RWPE2 (cell line): ENCODE data around the gene RHOB.

Source experiments
- ATAC-seq: fragments of 200-7000 bp; cut with Tn5 transposase; 3 replicates; pipeline ENCODE4 v1.9.1; 2021; ENCODE audit warnings: low read depth
- DNase-seq: peaks from one replicate; pipeline ENCODE4 v3.0.0-alpha.2; 2020; ENCODE audit warnings: low spot score
- H3K27ac ChIP-seq: fragments of 450-650 bp; 2 replicates; pipeline ENCODE4 v1.5.1; 2017; ENCODE audit warnings: mild to moderate bottlenecking; ENCODE audit not compliant: poor library complexity, severe bottlenecking
- H3K27me3 ChIP-seq: fragments of 250-450 bp; sonication (Bioruptor Pico); 2 replicates; pipeline ENCODE4 v1.5.1; 2021; ENCODE audit warnings: mild to moderate bottlenecking, moderate library complexity; ENCODE audit not compliant: insufficient read depth, poor library complexity, severe bottlenecking
- H3K36me3 ChIP-seq: fragments of 250-450 bp; sonication (Bioruptor Pico); 2 replicates; pipeline ENCODE4 v1.5.1; 2020; ENCODE audit warnings: low read depth, mild to moderate bottlenecking, moderate library complexity
- H3K4me1 ChIP-seq: fragments of 250-450 bp; sonication (Bioruptor Pico); 2 replicates; pipeline ENCODE4 v1.5.1; 2021; ENCODE audit warnings: mild to moderate bottlenecking, moderate library complexity; ENCODE audit not compliant: insufficient read depth, poor library complexity, severe bottlenecking
- H3K4me3 ChIP-seq: fragments of 250-450 bp; sonication (Bioruptor Pico); 2 replicates; pipeline ENCODE4 v1.5.1; 2021; ENCODE audit warnings: mild to moderate bottlenecking, moderate library complexity; ENCODE audit not compliant: severe bottlenecking
- H3K9me3 ChIP-seq: fragments of 250-450 bp; sonication (Bioruptor Pico); 2 replicates; pipeline ENCODE4 v1.5.1; 2021; ENCODE audit warnings: mild to moderate bottlenecking, moderate library complexity; ENCODE audit not compliant: severe bottlenecking
- TF ChIP-seq, protein P1 (sequence below): fragments of 450-650 bp; IDR thresholded peaks from one replicate; pipeline ENCODE4 v1.5.1; 2017; ENCODE audit warnings: mild to moderate bottlenecking, moderate library complexity; ENCODE audit not compliant: poor library complexity, severe bottlenecking

RHOB gene

DNA sequence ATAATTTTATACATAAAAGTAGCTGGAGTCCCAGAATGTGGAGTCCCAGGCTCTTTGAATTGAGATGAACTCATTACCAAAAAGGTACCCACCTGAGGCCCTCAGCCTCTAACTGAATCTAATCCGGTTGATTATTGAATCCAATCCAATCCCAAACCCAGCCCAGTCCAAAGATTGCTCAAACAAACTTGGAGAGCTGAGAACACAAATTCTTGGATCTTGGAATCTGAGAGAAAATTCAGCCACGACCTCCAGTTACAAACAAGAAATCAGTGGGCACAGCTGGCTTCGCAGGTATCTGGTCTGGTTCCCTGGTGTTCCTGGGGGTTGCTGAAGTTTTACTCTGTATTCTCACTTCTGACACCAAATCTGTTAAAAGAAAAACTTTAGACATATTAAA lies 28.4 kb upstream of the RHOB start:
- TF ChIP-seq, protein P1, sequence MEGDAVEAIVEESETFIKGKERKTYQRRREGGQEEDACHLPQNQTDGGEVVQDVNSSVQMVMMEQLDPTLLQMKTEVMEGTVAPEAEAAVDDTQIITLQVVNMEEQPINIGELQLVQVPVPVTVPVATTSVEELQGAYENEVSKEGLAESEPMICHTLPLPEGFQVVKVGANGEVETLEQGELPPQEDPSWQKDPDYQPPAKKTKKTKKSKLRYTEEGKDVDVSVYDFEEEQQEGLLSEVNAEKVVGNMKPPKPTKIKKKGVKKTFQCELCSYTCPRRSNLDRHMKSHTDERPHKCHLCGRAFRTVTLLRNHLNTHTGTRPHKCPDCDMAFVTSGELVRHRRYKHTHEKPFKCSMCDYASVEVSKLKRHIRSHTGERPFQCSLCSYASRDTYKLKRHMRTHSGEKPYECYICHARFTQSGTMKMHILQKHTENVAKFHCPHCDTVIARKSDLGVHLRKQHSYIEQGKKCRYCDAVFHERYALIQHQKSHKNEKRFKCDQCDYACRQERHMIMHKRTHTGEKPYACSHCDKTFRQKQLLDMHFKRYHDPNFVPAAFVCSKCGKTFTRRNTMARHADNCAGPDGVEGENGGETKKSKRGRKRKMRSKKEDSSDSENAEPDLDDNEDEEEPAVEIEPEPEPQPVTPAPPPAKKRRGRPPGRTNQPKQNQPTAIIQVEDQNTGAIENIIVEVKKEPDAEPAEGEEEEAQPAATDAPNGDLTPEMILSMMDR: no peak
- Histone ChIP-seq H3K27ac (no peak overlapping the region), H3K27me3 (no peaks in the 10 kb centered on the region), H3K9me3 (no peaks in the 10 kb centered on the region), H3K4me1 (peaks cover 21% of the 10 kb centered on the region), H3K4me3 (no peak overlapping the region), H3K36me3 (no peaks in the 10 kb centered on the region)
- DNase-seq: no peak
- ATAC-seq: no peak

DNA sequence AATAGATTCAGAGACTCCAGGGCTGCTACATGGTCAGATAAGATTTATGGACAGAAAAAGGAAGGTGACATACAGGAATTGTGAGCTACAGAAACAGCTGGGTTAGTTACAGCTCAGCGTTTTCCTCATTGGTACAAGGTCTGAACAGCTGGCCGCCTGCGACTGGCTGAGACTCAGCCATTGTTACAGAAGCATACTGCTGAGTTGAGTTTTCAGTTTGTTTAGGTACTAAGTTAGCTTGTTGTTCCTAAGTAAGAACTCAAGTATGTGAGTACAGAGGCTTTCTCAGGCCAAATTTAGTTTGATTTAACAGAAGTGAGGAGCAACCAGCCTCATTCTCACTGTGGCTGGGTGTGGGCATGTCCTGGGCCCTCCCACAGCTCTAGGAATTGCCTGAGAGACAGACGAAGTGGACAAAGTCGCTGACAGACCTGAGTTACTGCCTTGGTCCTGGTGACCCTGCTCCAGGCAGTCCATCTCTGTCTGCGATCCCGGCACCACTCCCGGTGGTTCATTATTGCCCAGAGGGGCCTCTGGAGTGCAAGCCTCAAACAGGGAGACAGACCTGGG lies 27.8 kb upstream of the RHOB start:
- no peaks in the 10 kb centered on the region for H3K27me3 ChIP-seq
- TF ChIP-seq, protein P1: no peak
- peaks cover 21% of the 10 kb centered on the region for H3K4me1 ChIP-seq
- ATAC-seq (no peak), DNase-seq (no peak)
- no peak overlapping the region for H3K4me3 ChIP-seq
- no peak overlapping the region for H3K27ac ChIP-seq
- H3K9me3 ChIP-seq: no peaks in the 10 kb centered on the region
- no peaks in the 10 kb centered on the region for H3K36me3 ChIP-seq

DNA sequence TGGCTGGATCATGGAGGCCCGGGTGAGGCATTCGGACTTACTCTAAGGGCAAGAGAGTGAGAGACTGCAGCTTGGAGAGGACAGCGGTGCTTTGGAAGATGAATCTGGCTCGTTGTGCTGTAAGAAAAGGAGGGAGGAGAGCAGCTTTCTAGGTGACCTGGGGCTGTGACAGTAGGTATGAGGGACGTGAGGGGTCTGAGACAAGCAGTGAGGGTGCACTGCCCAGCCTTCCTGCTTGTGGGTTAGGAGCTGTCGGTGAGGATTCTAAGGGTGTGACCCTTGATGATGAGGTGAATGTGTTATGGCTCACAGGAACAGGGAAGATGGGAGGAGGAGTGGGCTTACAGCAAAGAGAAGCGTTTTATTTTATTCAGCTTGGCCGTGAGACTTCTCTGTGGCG lies 27.1 kb upstream of the RHOB start:
- H3K4me1 ChIP-seq: peaks cover 28% of the 10 kb centered on the region
- no peaks in the 10 kb centered on the region for H3K9me3 ChIP-seq
- H3K4me3 ChIP-seq: no peak overlapping the region
- TF ChIP-seq, protein P1: no peak
- DNase-seq: no peak
- H3K27me3 ChIP-seq: no peaks in the 10 kb centered on the region
- no peaks in the 10 kb centered on the region for H3K36me3 ChIP-seq
- no peak for ATAC-seq
- H3K27ac ChIP-seq: no peak overlapping the region

DNA sequence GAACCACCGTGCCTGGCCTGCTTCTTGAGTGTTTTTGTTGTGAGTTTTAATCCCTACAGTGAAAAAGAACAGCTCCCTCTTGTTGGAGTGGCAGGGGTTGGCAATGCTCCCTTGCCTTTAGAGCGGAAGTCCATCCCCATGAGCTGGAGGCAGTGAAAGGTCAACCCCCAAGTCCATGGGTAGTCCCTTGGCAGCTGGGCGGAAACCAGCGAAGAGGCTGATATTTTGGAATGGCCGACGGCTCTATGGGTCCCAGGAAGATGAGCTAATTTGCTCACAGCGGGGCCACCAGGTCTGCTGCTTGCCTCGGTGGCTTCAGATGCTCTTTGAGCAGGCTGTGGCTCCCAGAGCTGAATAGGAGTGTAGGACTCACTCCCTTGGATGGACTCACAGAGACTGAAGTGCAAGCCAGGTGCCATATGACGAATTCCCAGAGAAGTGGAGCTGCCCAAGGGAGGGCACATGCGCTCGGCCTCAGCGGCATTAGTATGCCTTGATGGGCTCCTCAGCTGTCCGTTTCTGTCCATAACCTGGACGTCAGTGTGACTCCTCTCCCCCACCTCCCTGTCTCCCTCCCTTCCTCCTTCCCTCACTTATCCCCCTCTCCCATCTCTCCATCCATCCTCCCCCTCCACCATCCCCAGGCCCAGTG lies 25.4 kb upstream of the RHOB start:
- H3K36me3 ChIP-seq: no peaks in the 10 kb centered on the region

DNA sequence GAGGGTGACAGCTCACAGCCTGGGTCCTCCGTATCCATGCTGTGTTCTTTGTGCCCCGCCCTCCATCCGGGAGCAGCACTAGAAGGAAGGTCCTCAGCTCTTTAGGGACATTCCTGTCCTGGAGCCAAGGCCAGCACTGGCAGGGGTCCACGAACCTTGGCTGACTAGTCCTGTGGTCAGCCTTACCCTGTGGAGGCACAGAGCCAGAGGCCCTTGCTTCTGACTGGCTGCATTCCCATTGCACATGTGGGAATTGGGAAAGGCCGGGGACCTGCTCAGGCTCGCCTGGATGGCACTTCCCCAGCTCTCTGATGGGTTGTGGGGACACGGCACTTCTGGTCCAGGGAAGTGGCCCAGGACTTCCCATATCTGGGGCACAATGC lies 24.9 kb upstream of the RHOB start:
- Histone ChIP-seq H3K36me3 (no peaks in the 10 kb centered on the region), H3K4me1 (peaks cover 27% of the 10 kb centered on the region), H3K27ac (peak overlapping the region; percentile 67), H3K4me3 (no peak overlapping the region), H3K9me3 (no peaks in the 10 kb centered on the region), H3K27me3 (no peaks in the 10 kb centered on the region)
- TF ChIP-seq, protein P1: no peak
- ATAC-seq: peak; percentile 81
- DNase-seq: peak; percentile 84

More for the DNA sequence above, 25.4 kb upstream of the RHOB start:
- Histone ChIP-seq H3K4me3 (no peak overlapping the region), H3K4me1 (peaks cover 27% of the 10 kb centered on the region), H3K27me3 (no peaks in the 10 kb centered on the region), H3K9me3 (no peaks in the 10 kb centered on the region), H3K27ac (peak overlapping the region; percentile 67)
- DNase-seq: no peak
- ATAC-seq: no peak; the same call in 2 of the 3 replicates
- TF ChIP-seq, protein P1: no peak
